Fibroblast of mammary gland (primary cell): ENCODE results near the gene HOXC6.

Source experiments
- DNase-seq: peaks from one replicate; pipeline ENCODE4 v3.0.0-alpha.2; 2010; ENCODE audit warnings: low read depth
- H3K4me3 ChIP-seq: 2 replicates; pipeline ENCODE4 v1.5.1; 2011; ENCODE audit warnings: low read depth, mild to moderate bottlenecking, low read length, moderate library complexity; ENCODE audit not compliant: control insufficient read depth
- CTCF ChIP-seq: conservative IDR thresholded peaks from 2 replicates; pipeline ENCODE4 v1.5.1; 2011; ENCODE audit warnings: low read depth, low read length, inconsistent platforms; ENCODE audit not compliant: control insufficient read depth, insufficient read depth

Gene HOXC6

GRCh38 chr12:53982648-53983567, 45.3 kb upstream of the HOXC6 start:
- TF ChIP-seq CTCF: no peak
- no peak for DNase-seq
- no peak overlapping the region for H3K4me3 ChIP-seq

- no peak for DNase-seq
- no peak overlapping the region for H3K4me3 ChIP-seq
Measured at GRCh38 chr12:53983568-53983949, 44.7 kb upstream of the HOXC6 start.

DNA sequence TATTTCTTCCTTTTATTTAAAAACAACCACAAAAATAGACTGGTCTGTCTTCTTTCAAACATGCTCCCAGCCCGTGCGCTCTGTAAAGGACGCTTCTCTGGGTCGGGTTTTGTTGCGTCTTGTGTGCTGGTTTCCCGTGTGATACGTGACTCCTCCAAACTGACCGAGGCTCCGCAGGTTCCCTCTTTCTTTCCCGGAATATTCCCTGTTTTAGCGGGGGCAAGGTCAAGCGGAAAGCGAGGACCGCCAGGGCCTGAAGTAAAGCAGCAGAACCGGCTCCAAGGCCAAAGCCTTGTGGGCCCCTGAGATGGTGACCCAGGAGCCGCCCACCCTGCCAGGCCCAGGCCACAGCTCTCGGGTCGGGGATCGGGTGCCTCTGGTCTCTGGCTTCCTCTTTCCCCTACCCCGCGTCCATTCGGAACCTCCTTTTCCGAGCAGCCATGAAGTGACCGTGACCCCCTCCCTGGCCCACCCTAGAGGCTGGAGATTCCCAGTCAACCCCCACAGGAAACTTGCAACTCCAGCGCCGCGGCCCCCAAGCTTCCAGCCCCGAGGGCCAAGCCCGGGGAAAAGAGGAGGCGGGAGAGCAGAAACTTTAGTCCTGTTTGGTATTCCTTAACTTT, 44.2 kb upstream of the HOXC6 start:
- H3K4me3 ChIP-seq: no peak overlapping the region
- no peak for TF ChIP-seq CTCF

More at GRCh38 chr12:53983568-53983949, 44.7 kb upstream of the HOXC6 start:
- no peak for TF ChIP-seq CTCF

GRCh38 chr12:53984901-53985691, 43.1 kb upstream of the HOXC6 start, which contains the start of gene HOXC10:
TSS of gene HOXC10 (plus strand) at chr12:53985146. CDS start at chr12:53985260, 114 bp downstream.
- TF ChIP-seq CTCF: peak; percentile 76
- H3K4me3 ChIP-seq: peak within 1 kb of the TSS; percentile 69
- peak; percentile 97 for DNase-seq

More for the DNA sequence above, 44.2 kb upstream of the HOXC6 start:
- DNase-seq: no peak

GRCh38 chr12:53985692-53985993, 42.6 kb upstream of the HOXC6 start:
- no peak for DNase-seq
- no peak for TF ChIP-seq CTCF
- H3K4me3 ChIP-seq: peak overlapping the region; percentile 69

- DNase-seq: no peak
- H3K4me3 ChIP-seq: peak overlapping the region; percentile 69
- TF ChIP-seq CTCF: no peak
Measured at GRCh38 chr12:53985994-53986685, 42.1 kb upstream of the HOXC6 start.
